GM12872 (cell line): ENCODE results near the gene ZNF433.

ENCODE experiments used
- TF ChIP-seq, protein P1 (sequence below): IDR thresholded peaks from 3 replicates; pipeline ENCODE4 v1.5.1; 2011; ENCODE audit warnings: low read depth, mild to moderate bottlenecking, low read length, moderate library complexity; ENCODE audit not compliant: insufficient read depth

The ZNF433 gene

DNA sequence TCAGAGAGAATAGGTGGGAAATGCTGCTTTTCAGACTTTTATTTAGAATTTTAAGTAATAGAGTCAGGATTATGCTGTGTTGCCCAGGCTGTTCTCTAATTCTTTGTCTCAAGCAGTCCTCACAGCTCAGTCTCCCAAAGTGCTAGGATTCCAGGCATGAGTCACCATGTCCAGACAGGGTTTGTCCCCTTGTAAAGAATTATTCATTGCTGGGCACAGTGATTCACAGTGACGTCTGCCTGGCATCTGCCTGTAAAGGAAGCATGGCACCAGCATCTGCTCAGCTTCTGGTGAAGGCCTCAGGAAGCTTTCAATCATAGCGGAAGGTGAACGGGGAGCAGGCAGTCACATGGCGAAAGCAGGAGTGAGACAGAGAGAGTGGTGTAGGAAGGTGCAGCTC lies 53.0 kb downstream of the ZNF433 start:
- TF ChIP-seq, protein P1, sequence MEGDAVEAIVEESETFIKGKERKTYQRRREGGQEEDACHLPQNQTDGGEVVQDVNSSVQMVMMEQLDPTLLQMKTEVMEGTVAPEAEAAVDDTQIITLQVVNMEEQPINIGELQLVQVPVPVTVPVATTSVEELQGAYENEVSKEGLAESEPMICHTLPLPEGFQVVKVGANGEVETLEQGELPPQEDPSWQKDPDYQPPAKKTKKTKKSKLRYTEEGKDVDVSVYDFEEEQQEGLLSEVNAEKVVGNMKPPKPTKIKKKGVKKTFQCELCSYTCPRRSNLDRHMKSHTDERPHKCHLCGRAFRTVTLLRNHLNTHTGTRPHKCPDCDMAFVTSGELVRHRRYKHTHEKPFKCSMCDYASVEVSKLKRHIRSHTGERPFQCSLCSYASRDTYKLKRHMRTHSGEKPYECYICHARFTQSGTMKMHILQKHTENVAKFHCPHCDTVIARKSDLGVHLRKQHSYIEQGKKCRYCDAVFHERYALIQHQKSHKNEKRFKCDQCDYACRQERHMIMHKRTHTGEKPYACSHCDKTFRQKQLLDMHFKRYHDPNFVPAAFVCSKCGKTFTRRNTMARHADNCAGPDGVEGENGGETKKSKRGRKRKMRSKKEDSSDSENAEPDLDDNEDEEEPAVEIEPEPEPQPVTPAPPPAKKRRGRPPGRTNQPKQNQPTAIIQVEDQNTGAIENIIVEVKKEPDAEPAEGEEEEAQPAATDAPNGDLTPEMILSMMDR: no peak

GRCh38 chr19:11979527-11979926 lies 56.0 kb downstream of the ZNF433 start:
- TF ChIP-seq, protein P1: no peak

GRCh38 chr19:11978492-11979100 lies 56.9 kb downstream of the ZNF433 start:
- TF ChIP-seq, protein P1: no peak

DNA sequence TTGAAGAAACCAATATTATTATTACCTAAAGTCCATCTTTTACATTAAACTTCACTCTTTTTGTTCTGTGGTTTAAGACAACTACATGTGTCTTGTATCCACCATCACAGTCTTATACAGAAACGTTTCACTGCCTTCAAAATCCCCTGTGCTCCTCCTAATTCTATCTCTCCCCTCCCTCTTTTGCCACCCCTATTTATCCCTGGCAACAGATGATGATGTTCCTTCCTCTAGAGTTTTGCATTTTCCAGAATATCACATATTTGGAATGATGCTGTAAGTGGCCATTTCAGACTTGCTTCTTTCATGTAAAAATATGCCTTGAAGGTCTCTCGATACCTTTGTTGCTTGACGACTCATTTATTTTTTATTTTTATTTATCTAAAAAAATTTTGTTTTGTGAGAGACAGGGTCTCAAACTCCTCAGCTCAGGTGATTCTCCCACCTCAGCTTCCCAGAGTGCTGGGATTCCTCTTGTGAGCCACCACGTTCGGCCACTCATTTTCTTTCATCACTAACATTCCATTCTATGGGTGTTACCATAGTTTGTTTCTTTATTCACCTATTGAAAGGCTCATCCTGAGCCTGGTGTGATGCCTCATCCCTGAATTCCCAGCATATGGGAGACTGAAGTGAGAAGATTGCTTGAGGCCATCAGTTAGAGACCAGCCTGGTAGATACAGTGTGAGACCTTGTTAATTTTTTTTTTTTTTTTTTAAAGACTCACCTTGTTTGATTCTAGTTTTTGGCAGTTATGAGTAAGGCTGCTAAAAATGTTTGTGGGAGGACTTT lies 62.3 kb downstream of the ZNF433 start:
- TF ChIP-seq, protein P1: no peak

DNA sequence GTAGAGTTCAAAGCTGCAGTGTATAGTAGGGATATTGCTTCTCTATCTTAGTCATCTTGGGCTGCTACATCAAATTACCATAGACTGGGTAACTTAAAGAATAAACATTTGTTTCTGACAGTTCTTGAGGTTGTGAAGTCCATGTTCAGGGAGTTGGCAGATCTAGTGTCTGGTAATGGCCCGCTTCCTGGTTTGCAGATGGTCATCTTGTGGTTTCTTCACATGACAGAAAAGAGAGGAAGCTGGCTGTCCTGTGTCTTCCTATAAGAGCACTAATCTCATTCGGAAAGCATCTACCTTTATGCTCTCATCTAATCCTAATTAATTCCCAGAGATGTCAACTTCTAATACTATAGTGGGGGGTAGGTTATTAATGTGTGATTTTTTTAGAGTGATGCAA lies 64.4 kb downstream of the ZNF433 start:
- TF ChIP-seq, protein P1: no peak

GRCh38 chr19:11970174-11970573 lies 65.3 kb downstream of the ZNF433 start:
- TF ChIP-seq, protein P1: no peak

GRCh38 chr19:11964858-11965645 lies 70.4 kb downstream of the ZNF433 start, which contains the start of gene ZNF763:
Gene ZNF763 (plus strand): TSS chr19:11965040. CDS start chr19:11965209, 169 bp downstream.
- TF ChIP-seq, protein P1: no peak
